ENCODE results near the gene YPEL2. TPM values are rescaled to one million over a fixed set of nuclear protein-coding genes. Genes with fewer than 3 reads are reported as not detected.

The YPEL2 gene
- total RNA-seq, 6 experiments from 2014 or later, result 9.2 to 23.3 (median 15.2) TPM

DNA sequence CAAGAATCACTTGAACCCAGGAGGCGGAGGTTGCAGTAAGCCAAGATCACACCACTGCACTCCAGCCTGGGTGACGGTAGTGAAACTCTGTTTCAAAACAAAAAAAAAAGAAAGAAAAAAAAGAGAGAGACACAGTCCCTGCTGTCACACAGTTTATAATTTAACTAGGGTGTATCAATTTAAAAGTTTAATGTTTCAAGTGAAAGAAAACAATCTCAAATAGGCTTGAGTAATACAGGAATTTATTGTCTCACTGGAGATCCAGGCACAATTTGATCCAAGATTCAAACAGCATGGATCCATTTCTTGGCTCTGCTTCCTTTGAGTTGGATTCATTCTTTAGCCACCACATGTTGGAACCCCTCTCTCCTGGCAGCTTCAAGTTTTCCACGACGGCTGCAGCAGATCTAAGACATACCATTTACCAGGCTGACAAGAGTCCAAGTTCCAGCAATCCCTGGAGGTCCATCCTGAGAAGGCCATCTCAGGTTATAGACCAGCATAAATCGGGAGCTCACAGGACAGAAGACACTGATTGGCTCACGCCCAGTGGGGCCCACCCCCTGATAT is 97.5 kb downstream of the YPEL2 start:
- no peak overlapping the region for H3K4me3 ChIP-seq
- H3K27me3 ChIP-seq, result no peaks in the 10 kb centered on the region
- H3K9me3 ChIP-seq, result no peaks in the 10 kb centered on the region
- DNase-seq (no peak), ATAC-seq (peak; percentile 12 to 50 (median 40))
- 34% methylated on average over 6 of the region's 6 CpGs for WGBS (ENCODE audit: insufficient coverage, low coverage, low lambda C conversion rate, missing lambda C conversion rate)
- peaks cover 0 to 82% (median 48%) of the 10 kb centered on the region in 4 donors for H3K4me1 ChIP-seq
- TF ChIP-seq, protein P1, sequence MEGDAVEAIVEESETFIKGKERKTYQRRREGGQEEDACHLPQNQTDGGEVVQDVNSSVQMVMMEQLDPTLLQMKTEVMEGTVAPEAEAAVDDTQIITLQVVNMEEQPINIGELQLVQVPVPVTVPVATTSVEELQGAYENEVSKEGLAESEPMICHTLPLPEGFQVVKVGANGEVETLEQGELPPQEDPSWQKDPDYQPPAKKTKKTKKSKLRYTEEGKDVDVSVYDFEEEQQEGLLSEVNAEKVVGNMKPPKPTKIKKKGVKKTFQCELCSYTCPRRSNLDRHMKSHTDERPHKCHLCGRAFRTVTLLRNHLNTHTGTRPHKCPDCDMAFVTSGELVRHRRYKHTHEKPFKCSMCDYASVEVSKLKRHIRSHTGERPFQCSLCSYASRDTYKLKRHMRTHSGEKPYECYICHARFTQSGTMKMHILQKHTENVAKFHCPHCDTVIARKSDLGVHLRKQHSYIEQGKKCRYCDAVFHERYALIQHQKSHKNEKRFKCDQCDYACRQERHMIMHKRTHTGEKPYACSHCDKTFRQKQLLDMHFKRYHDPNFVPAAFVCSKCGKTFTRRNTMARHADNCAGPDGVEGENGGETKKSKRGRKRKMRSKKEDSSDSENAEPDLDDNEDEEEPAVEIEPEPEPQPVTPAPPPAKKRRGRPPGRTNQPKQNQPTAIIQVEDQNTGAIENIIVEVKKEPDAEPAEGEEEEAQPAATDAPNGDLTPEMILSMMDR (IDR thresholded peaks at IDR 0.05), result no peak
- TF ChIP-seq POLR2A (IDR thresholded peaks at IDR 0.05), result no peak
- H3K27ac ChIP-seq, result peak overlapping the region; percentile 73 to 88 (median 81)
- H3K36me3 ChIP-seq, result no peaks in the 10 kb centered on the region
- intact Hi-C loops (cut with DNase I), result loop anchor here (10.0 kb wide), 1 partner anchor 54 kb away; no protein-coding TSS in a partner anchor

DNA sequence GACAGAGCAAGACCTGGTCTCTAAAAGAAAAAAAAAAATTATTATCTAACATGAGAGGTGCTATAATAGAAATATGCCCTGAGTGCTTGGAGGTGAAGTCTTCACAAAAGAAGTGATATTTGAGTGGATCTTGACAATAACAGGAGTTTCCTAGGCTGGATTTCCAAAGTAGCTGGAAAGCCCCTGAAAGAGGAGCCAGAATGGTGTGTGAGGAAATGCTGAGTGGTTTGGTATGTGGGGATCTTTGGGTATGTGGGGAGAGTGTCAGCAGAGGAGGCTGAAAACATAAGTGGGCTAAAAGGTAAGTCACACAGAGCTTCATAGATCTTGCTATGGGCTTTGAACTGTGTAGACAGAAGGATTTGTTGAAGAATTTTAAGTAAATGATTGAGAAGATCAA is 100.1 kb downstream of the YPEL2 start:
- peak overlapping the region in 1 of 3 donors; percentile 88 for H3K27ac ChIP-seq

DNA sequence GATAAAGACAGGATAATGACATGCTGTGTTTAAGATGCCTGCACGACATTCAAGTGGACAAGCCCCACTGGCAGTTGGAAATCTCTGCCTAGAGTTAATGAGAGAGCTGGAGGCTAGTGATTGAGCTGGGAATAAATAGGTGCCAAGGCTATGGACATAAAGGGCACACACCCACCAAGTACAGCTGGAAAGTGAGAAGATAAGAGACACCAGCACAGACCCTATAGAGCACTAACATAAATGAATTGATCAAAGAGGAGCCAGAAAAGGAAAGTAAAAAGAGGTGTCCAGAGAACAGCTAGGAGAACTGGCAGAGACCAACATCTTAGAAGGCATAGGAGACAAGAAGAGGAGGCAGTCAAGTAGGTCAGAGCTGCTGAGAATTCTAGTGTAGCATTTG is 101.2 kb downstream of the YPEL2 start:
- DNase-seq, result no peak
- intact Hi-C loops (cut with DNase I), result no loop called here
- ATAC-seq, result no peak
- Histone ChIP-seq H3K4me1 (peaks cover 0 to 67% (median 37%) of the 10 kb centered on the region in 4 donors), H3K27ac (peak overlapping the region in 1 of 3 donors; percentile 45), H3K9me3 (no peaks in the 10 kb centered on the region), H3K4me3 (no peak overlapping the region), H3K36me3 (no peaks in the 10 kb centered on the region), H3K27me3 (no peaks in the 10 kb centered on the region)
- TF ChIP-seq POLR2A (IDR thresholded peaks at IDR 0.05), result no peak
- TF ChIP-seq, protein P1 (IDR thresholded peaks at IDR 0.05), result no peak
- 86% methylated on average over 1 of the region's 1 CpG for WGBS (ENCODE audit: insufficient coverage, low coverage, low lambda C conversion rate, missing lambda C conversion rate)

More for the DNA sequence above, 100.1 kb downstream of the YPEL2 start:
- no peak for DNase-seq
- no peaks in the 10 kb centered on the region for H3K9me3 ChIP-seq
- H3K27me3 ChIP-seq, result no peaks in the 10 kb centered on the region
- ATAC-seq, result no peak
- H3K36me3 ChIP-seq, result no peaks in the 10 kb centered on the region
- no peak overlapping the region for H3K4me3 ChIP-seq
- peaks cover 0 to 77% (median 42%) of the 10 kb centered on the region in 4 donors for H3K4me1 ChIP-seq
- TF ChIP-seq POLR2A (IDR thresholded peaks at IDR 0.05), result no peak
- TF ChIP-seq, protein P1 (IDR thresholded peaks at IDR 0.05), result no peak
- intact Hi-C loops (cut with DNase I), result no loop called here

DNA sequence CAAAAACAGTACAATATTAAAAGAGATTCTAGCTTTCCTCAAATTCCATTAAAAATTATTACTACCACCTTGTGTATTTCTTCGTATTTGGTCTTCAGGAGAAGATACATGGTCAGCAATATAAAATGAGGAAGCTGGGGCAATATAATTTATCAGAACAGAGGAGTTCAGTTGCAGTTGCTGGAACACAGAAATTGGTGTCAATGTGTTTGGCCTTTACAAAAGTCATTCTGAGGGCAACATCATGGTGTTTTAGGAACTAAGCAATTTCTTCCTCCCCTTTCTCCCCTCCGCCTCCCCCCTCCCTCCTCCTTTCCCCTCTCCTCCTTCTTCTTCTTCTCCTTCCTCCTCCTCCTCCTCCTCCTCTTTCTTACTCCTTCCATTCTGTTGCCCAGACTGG is 102.1 kb downstream of the YPEL2 start:
- DNase-seq (no peak), ATAC-seq (no peak)
- no peak for TF ChIP-seq POLR2A (IDR thresholded peaks at IDR 0.05)
- TF ChIP-seq, protein P1 (IDR thresholded peaks at IDR 0.05), result no peak
- no peaks in the 10 kb centered on the region for H3K9me3 ChIP-seq
- peaks cover 0 to 57% (median 28%) of the 10 kb centered on the region in 4 donors for H3K4me1 ChIP-seq
- peak overlapping the region in 1 of 3 donors; percentile 45 for H3K27ac ChIP-seq
- no peaks in the 10 kb centered on the region for H3K27me3 ChIP-seq
- 71% methylated on average over 2 of the region's 2 CpGs for WGBS (ENCODE audit: insufficient coverage, low coverage, low lambda C conversion rate, missing lambda C conversion rate)
- intact Hi-C loops (cut with DNase I), result no loop called here
- H3K36me3 ChIP-seq, result no peaks in the 10 kb centered on the region
- H3K4me3 ChIP-seq, result no peak overlapping the region
